ENCODE measurements around the gene PPIP5K2. TPM values are rescaled to one million over a fixed set of nuclear protein-coding genes. Genes with fewer than 3 reads are reported as not detected.

The PPIP5K2 gene
- total RNA-seq, 1 donor from 2014 or later: 49.4 TPM

- no peak for DNase-seq (ENCODE audit: missing footprints)
- peak; percentile 71 for ATAC-seq
- intact Hi-C loops (cut with DNase I): no loop called here
Measured at GRCh38 chr5:103224118-103224893, 104.2 kb downstream of the PPIP5K2 start.

- intact Hi-C loops (cut with DNase I): no loop called here
- ATAC-seq: no peak
- no peak for DNase-seq (ENCODE audit: missing footprints)
Measured at GRCh38 chr5:103224894-103225246, 104.8 kb downstream of the PPIP5K2 start.

- intact Hi-C loops (cut with DNase I): no loop called here
- no peak for DNase-seq (ENCODE audit: missing footprints)
- ATAC-seq: no peak
Measured at GRCh38 chr5:103228061-103228460, 108.0 kb downstream of the PPIP5K2 start.

GRCh38 chr5:103228588-103228987 is 108.5 kb downstream of the PPIP5K2 start:
- intact Hi-C loops (cut with DNase I): no loop called here
- ATAC-seq (no peak), DNase-seq (ENCODE audit: missing footprints) (no peak)

- intact Hi-C loops (cut with DNase I): loop anchor here (1.0 kb wide), 1 partner anchor 243 kb away; no protein-coding TSS in a partner anchor
- no peak for ATAC-seq
- DNase-seq (ENCODE audit: missing footprints): no peak
Measured at GRCh38 chr5:103232393-103232999, 112.4 kb downstream of the PPIP5K2 start.

- ATAC-seq: no peak
- DNase-seq (ENCODE audit: missing footprints): no peak
- intact Hi-C loops (cut with DNase I): no loop called here
Measured at GRCh38 chr5:103234239-103234975, 114.3 kb downstream of the PPIP5K2 start.

- intact Hi-C loops (cut with DNase I): no loop called here
- DNase-seq (ENCODE audit: missing footprints) (no peak), ATAC-seq (no peak)
Measured at GRCh38 chr5:103235891-103236290, 115.8 kb downstream of the PPIP5K2 start.

- DNase-seq (ENCODE audit: missing footprints) (no peak), ATAC-seq (no peak)
- intact Hi-C loops (cut with DNase I): no loop called here
Measured at GRCh38 chr5:103237778-103238177, 117.7 kb downstream of the PPIP5K2 start.

- intact Hi-C loops (cut with DNase I): no loop called here
- DNase-seq (ENCODE audit: missing footprints) (no peak), ATAC-seq (no peak)
Measured at GRCh38 chr5:103243665-103244064, 123.6 kb downstream of the PPIP5K2 start.

- intact Hi-C loops (cut with DNase I): no loop called here
- ATAC-seq (no peak), DNase-seq (ENCODE audit: missing footprints) (no peak)
Measured at GRCh38 chr5:103244398-103244797, 124.3 kb downstream of the PPIP5K2 start.

- DNase-seq (ENCODE audit: missing footprints): peak; percentile 42
- ATAC-seq: no peak
- intact Hi-C loops (cut with DNase I): no loop called here
Measured at GRCh38 chr5:103245761-103246160, 125.7 kb downstream of the PPIP5K2 start.

GRCh38 chr5:103247118-103247517 is 127.0 kb downstream of the PPIP5K2 start:
- intact Hi-C loops (cut with DNase I): no loop called here
- no peak for DNase-seq (ENCODE audit: missing footprints)
- no peak for ATAC-seq

GRCh38 chr5:103249068-103249467 is 129.0 kb downstream of the PPIP5K2 start:
- intact Hi-C loops (cut with DNase I): no loop called here
- DNase-seq (ENCODE audit: missing footprints): no peak
- no peak for ATAC-seq

GRCh38 chr5:103254921-103255320 is 134.8 kb downstream of the PPIP5K2 start:
- intact Hi-C loops (cut with DNase I): loop anchor here (10.0 kb wide), 1 partner anchor 310 kb away; the partner anchor contains the start of gene NUDT12
- ATAC-seq (no peak), DNase-seq (ENCODE audit: missing footprints) (no peak)

GRCh38 chr5:103255691-103256090 is 135.6 kb downstream of the PPIP5K2 start:
- DNase-seq (ENCODE audit: missing footprints) (no peak), ATAC-seq (no peak)
- intact Hi-C loops (cut with DNase I): loop anchor here (10.0 kb wide), 1 partner anchor 309 kb away; the partner anchor contains the start of gene NUDT12

GRCh38 chr5:103256178-103256577 is 136.1 kb downstream of the PPIP5K2 start:
- DNase-seq (ENCODE audit: missing footprints) (no peak), ATAC-seq (no peak)
- intact Hi-C loops (cut with DNase I): loop anchor here (10.0 kb wide), 1 partner anchor 309 kb away; the partner anchor contains the start of gene NUDT12

- intact Hi-C loops (cut with DNase I): loop anchor here (2.0 to 10.0 kb wide), 2 partner anchors 216 to 306 kb away; partner anchors contain the start of gene NUDT12
- DNase-seq (ENCODE audit: missing footprints) (peak; percentile 99), ATAC-seq (peak; percentile 98)
Measured at GRCh38 chr5:103258368-103258956, 138.4 kb downstream of the PPIP5K2 start, which contains the start of gene MACIR. MACIR (plus strand) TSS chr5:103258763; CDS start chr5:103275920, 17,157 bp downstream.

- intact Hi-C loops (cut with DNase I): loop anchor here (2.0 to 10.0 kb wide), 2 partner anchors 216 to 306 kb away; partner anchors contain the start of gene NUDT12
- DNase-seq (ENCODE audit: missing footprints) (peak; percentile 86), ATAC-seq (peak; percentile 51)
Measured at GRCh38 chr5:103258957-103259704, 139.0 kb downstream of the PPIP5K2 start.

All from Right ventricle myocardium inferior (tissue), 1 donor.